Skeletal muscle satellite cell (primary cell): ENCODE measurements around the gene MAFG.

Experiments
- H3K27me3 ChIP-seq: 2 replicates; pipeline ENCODE4 v1.7.0; 2013; ENCODE audit warnings: low read length; ENCODE audit not compliant: control insufficient read depth, insufficient read depth
- H3K36me3 ChIP-seq: 2 replicates; pipeline ENCODE4 v1.7.0; 2013; ENCODE audit warnings: mild to moderate bottlenecking, control low read depth, low read length; ENCODE audit not compliant: insufficient read depth
- H3K4me1 ChIP-seq: 2 replicates; pipeline ENCODE4 v1.7.0; 2013; ENCODE audit warnings: low read length; ENCODE audit not compliant: control insufficient read depth, insufficient read depth
- H3K4me2 ChIP-seq: 2 replicates; pipeline ENCODE4 v1.7.0; 2013; ENCODE audit warnings: mild to moderate bottlenecking, low read length
- H3K4me3 ChIP-seq: 2 replicates; pipeline ENCODE4 v1.7.0; 2013; ENCODE audit warnings: low read length
- H3K9ac ChIP-seq: 2 replicates; pipeline ENCODE4 v1.7.0; 2013; ENCODE audit warnings: mild to moderate bottlenecking, low read depth, low read length, moderate library complexity
- H3K9me3 ChIP-seq: replicated peaks from 2 replicates; pipeline ENCODE4 v1.7.0; 2013; ENCODE audit warnings: mild to moderate bottlenecking, control low read depth, low read length

The MAFG gene

GRCh38 chr17:81888105-81888987 is 39.2 kb downstream of the MAFG start:
- Histone ChIP-seq H3K9ac (no peak overlapping the region), H3K27me3 (no peaks in the 10 kb centered on the region), H3K9me3 (no peaks in the 10 kb centered on the region), H3K4me1 (peaks cover 52% of the 10 kb centered on the region), H3K4me3 (no peak overlapping the region), H3K36me3 (peaks cover 55% of the 10 kb centered on the region), H3K4me2 (no peak overlapping the region)

GRCh38 chr17:81885869-81886548 is 41.5 kb downstream of the MAFG start:
- no peak overlapping the region for H3K4me3 ChIP-seq
- H3K36me3 ChIP-seq, result peaks cover 65% of the 10 kb centered on the region
- H3K9me3 ChIP-seq, result no peaks in the 10 kb centered on the region
- H3K27me3 ChIP-seq, result no peaks in the 10 kb centered on the region
- peaks cover 48% of the 10 kb centered on the region for H3K4me1 ChIP-seq
- no peak overlapping the region for H3K9ac ChIP-seq
- H3K4me2 ChIP-seq, result peak overlapping the region; percentile 45

DNA sequence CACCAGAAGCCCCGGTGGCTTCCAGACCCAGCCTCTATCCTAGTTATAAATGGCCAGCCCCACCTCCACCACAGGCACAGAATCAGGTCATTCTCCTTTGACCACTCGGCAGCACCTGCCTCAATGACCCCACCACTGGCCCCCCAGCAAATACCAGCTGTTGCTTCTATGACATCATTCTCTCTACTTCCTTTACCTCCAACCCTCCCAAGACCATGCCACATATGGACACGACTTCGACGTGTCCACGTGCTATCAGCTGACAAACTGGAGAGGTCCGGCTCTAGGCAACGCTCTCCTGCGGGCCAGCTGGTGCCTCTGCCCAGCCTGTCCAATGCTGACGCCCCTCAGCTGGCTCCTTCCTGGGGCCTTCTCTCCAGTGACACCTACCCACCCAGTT is 42.1 kb downstream of the MAFG start:
- H3K9ac ChIP-seq, result no peak overlapping the region
- peaks cover 67% of the 10 kb centered on the region for H3K36me3 ChIP-seq
- H3K4me2 ChIP-seq, result peak overlapping the region; percentile 29
- H3K27me3 ChIP-seq, result no peaks in the 10 kb centered on the region
- no peak overlapping the region for H3K4me3 ChIP-seq
- no peaks in the 10 kb centered on the region for H3K9me3 ChIP-seq
- peaks cover 47% of the 10 kb centered on the region for H3K4me1 ChIP-seq

GRCh38 chr17:81884968-81885367 is 42.6 kb downstream of the MAFG start:
- Histone ChIP-seq H3K4me1 (peaks cover 42% of the 10 kb centered on the region), H3K36me3 (peaks cover 65% of the 10 kb centered on the region), H3K4me2 (peak overlapping the region; percentile 6), H3K9ac (no peak overlapping the region), H3K9me3 (no peaks in the 10 kb centered on the region), H3K27me3 (no peaks in the 10 kb centered on the region), H3K4me3 (no peak overlapping the region)

GRCh38 chr17:81884520-81884919 is 43.0 kb downstream of the MAFG start:
- H3K4me1 ChIP-seq, result peaks cover 38% of the 10 kb centered on the region
- peaks cover 64% of the 10 kb centered on the region for H3K36me3 ChIP-seq
- H3K27me3 ChIP-seq, result no peaks in the 10 kb centered on the region
- no peak overlapping the region for H3K9ac ChIP-seq
- no peak overlapping the region for H3K4me3 ChIP-seq
- peak overlapping the region; percentile 6 for H3K4me2 ChIP-seq
- no peaks in the 10 kb centered on the region for H3K9me3 ChIP-seq

- H3K9ac ChIP-seq, result no peak overlapping the region
- H3K4me1 ChIP-seq, result peaks cover 1% of the 10 kb centered on the region
- H3K4me2 ChIP-seq, result no peak overlapping the region
- H3K4me3 ChIP-seq, result no peak overlapping the region
- H3K27me3 ChIP-seq, result no peaks in the 10 kb centered on the region
- peaks cover 40% of the 10 kb centered on the region for H3K36me3 ChIP-seq
- H3K9me3 ChIP-seq, result no peaks in the 10 kb centered on the region
These were observed 48.4 kb downstream of the MAFG start for GRCh38 chr17:81879121-81879520.

DNA sequence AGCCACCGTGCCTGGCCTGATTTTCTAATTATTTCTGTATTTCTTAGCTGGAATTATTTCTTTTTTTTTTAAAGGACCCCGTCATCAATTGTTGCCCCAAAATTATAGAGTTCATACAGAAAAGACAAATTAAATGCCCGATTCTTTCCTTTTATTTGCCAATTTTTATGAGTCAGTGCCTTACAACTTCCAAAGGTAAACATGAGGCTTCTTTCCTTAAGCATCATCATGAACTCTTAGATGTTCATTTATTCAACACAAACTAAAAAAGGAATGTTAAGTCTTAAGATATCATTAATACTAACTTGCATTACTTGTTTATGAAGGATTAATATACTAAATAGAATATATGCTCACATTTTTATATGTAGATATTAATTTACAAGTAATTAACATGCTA is 49.2 kb downstream of the MAFG start:
- Histone ChIP-seq H3K4me1 (no peaks in the 10 kb centered on the region), H3K4me3 (no peak overlapping the region), H3K9me3 (no peaks in the 10 kb centered on the region), H3K9ac (no peak overlapping the region), H3K4me2 (no peak overlapping the region), H3K27me3 (no peaks in the 10 kb centered on the region), H3K36me3 (peaks cover 37% of the 10 kb centered on the region)

GRCh38 chr17:81877569-81877968 is 50.0 kb downstream of the MAFG start:
- Histone ChIP-seq H3K4me1 (peaks cover 5% of the 10 kb centered on the region), H3K4me3 (no peak overlapping the region), H3K9ac (no peak overlapping the region), H3K9me3 (no peaks in the 10 kb centered on the region), H3K36me3 (peaks cover 34% of the 10 kb centered on the region), H3K27me3 (no peaks in the 10 kb centered on the region), H3K4me2 (no peak overlapping the region)

DNA sequence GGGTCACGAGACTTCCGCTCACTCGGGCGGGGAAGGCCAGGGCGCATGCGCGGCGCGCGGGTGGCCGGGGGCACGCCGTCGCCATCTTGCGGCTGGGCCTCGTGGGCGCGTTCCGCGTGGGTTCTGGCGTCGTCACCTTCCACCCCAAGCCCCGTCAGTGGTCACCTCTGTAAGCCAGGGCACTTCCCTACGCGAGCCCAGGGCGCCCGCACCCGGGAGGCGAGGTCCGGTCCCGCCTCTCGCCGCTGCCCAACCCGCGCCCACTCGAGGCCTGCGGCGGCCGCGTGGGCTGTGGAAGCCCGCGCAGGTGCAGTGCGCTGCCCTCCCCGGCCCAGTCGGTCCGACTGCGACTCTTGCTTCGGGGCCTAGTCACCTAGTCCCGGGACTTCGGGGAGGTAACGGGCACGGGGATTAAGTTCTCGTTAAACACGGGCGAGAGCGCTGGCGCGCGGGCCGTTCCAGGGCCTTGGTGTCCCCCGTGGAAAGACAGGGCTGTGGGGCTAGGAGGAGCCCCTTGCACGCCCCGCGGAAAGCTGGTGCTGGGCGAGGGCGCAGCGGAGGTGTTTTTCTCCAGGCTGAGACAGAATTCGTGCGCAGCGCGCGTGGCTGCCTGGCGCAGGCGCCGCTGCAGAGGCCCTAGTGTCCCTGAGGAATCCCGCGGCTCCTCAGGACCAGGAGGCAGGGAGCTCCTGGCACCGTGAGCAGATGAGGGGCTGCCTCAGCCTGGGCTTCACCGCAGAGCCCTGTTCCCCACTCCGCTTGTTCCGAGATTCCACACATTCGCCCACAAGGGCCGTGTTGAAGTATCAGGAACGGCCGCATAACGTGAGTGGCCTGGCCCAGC is 55.9 kb downstream of the MAFG start:
- Histone ChIP-seq H3K27me3 (no peaks in the 10 kb centered on the region), H3K36me3 (peaks cover 29% of the 10 kb centered on the region), H3K9me3 (no peaks in the 10 kb centered on the region), H3K4me2 (peak overlapping the region; percentile 100), H3K4me1 (peaks cover 51% of the 10 kb centered on the region), H3K4me3 (peak overlapping the region; percentile 75), H3K9ac (peak overlapping the region; percentile 95)

- peaks cover 33% of the 10 kb centered on the region for H3K36me3 ChIP-seq
- peak within 1 kb of the TSS; percentile 100 for H3K4me2 ChIP-seq
- peaks cover 52% of the 10 kb centered on the region for H3K4me1 ChIP-seq
- peak within 1 kb of the TSS; percentile 97 for H3K9ac ChIP-seq
- H3K27me3 ChIP-seq, result no peaks in the 10 kb centered on the region
- peak within 1 kb of the TSS; percentile 86 for H3K4me3 ChIP-seq
- no peaks in the 10 kb centered on the region for H3K9me3 ChIP-seq
These were observed 56.6 kb downstream of the MAFG start, which contains the start of gene ARHGDIA for GRCh38 chr17:81870981-81871386. Gene ARHGDIA (minus strand): TSS chr17:81871337. CDS start chr17:81869930, 1,407 bp downstream.
